Activated naive CD8-positive, alpha-beta T cell treated with anti-CD3 and anti-CD28 coated beads for 36 hours (primary cell): ENCODE data around the gene AFDN. TPM values are rescaled to one million over a fixed set of nuclear protein-coding genes. Genes with fewer than 3 reads are reported as not detected.

Experiments used
- DNase-seq: peaks from one replicate; pipeline ENCODE4 v3.0.0; 2021
- H3K27ac Mint-ChIP-seq: one replicate; pipeline ENCODE4 v1.8.0; 2022; ENCODE audit warnings: mild to moderate bottlenecking, moderate library complexity, mixed read lengths
- H3K27me3 Mint-ChIP-seq: one replicate; pipeline ENCODE4 v1.8.0; 2022; ENCODE audit warnings: mild to moderate bottlenecking, mixed read lengths
- H3K36me3 Mint-ChIP-seq: one replicate; pipeline ENCODE4 v1.8.0; 2021; ENCODE audit warnings: mild to moderate bottlenecking, mixed read lengths
- H3K4me1 Mint-ChIP-seq: one replicate; pipeline ENCODE4 v1.8.0; 2021; ENCODE audit warnings: mixed read lengths
- H3K4me3 Mint-ChIP-seq: one replicate; pipeline ENCODE4 v1.8.0; 2022; ENCODE audit warnings: mild to moderate bottlenecking, moderate library complexity, mixed read lengths
- H3K9me3 Mint-ChIP-seq: one replicate; pipeline ENCODE4 v1.8.0; 2022; ENCODE audit warnings: mixed read lengths
- total RNA-seq, 2 experiments: library from RNA; stranded (reverse); gene quantifications; one replicate each; pipeline ENCODE4 v1.2.3, GENCODE V29; 2021

Gene AFDN
- total RNA-seq, 2 experiments from 2014 or later, result 18.7 to 23.5 TPM

DNA sequence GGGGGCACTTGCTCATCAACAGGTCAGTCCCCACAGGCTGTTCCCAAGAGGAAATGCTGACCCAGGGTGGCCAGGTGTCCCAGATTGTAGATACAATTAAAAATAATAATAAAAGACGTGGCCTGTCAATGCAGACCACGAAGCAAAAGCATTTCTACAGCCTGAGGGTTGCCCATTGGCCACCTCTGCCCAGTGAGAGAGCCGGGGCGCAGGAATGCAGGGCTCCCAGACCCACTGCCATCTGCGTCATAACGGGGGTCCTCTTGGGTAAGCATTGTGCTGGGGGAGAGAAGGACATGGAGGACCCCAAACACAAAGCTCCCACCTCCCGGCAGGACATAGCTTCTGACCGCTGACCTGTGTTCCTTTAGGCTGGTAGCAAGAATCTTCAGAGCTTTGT is 22.9 kb upstream of the AFDN start:
- H3K27ac Mint-ChIP-seq, result no peak overlapping the region
- no peak overlapping the region for H3K4me3 Mint-ChIP-seq
- peaks cover 69% of the 10 kb centered on the region for H3K27me3 Mint-ChIP-seq
- no peaks in the 10 kb centered on the region for H3K9me3 Mint-ChIP-seq
- no peaks in the 10 kb centered on the region for H3K36me3 Mint-ChIP-seq
- peaks cover 3% of the 10 kb centered on the region for H3K4me1 Mint-ChIP-seq
- DNase-seq, result no peak

DNA sequence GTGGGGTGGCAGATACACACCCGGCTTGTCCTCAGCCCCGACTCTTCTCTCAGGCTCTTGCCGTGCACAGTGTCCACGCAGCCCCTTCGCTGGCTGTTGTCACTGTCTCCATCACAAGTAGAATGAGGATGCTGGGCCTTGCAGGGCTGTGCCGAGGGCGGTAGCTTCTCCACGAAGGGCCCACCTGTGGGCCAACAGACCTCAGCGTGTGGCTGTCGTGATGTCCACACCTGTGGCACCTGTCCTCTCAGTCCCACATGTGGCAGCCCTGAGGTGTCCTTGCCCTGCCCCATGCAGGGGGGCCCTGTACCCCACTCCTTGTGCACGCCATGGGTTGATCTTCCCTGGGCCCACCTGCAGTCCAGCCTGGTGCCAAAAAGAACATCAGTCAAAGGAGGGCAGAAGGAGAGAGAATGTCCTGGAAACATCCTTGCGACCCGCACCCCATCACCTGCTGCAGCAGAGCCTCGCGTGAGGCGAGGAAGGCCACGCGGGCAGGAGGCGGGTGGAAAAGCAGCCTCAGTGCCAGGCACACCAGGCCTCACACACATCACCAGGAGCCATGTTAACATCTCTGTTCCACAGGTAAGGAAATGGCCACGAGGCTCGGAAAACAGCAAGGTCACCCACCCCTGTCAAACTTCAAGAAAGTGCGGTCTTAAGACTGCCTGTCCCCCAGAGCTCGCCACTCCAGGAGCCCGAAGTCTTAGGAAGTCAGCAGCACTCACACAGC is 22.3 kb upstream of the AFDN start:
- Mint-ChIP-seq H3K4me1 (peaks cover 3% of the 10 kb centered on the region), H3K4me3 (no peak overlapping the region), H3K9me3 (no peaks in the 10 kb centered on the region), H3K27ac (no peak overlapping the region), H3K27me3 (peaks cover 66% of the 10 kb centered on the region), H3K36me3 (no peaks in the 10 kb centered on the region)
- no peak for DNase-seq

DNA sequence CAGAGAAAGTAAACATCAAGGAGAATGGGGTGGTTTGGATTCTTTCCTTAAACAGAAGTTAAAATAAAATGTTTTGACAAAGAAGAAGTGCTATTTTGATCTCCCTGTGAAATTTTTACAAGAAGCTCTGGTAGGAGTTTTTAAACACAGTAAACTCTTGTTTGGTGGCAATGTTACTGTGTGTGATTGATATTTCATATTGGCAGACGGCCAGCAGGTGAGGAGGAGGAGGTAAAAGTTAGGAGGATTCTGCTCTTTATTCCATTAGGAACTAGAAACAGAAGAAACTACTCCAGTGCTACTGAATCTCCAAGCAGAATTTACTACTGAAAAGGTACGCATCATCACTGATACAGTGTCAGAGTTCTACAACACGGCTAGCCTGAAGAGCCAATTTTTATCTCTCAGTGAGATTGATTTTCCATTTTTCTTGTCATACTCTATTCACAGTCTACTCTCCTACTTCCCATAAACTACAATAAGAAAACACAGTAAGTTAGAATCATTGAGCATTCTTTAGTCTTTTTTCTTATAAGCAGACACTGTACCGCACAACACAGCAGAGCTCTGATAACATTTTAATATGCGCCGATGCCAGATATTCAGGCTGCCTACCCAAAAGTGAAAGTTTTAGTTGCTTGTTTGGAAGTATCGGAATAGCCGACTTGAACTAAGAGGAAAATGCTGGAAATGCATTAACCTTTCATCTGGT is 21.2 kb upstream of the AFDN start:
- DNase-seq, result no peak
- no peaks in the 10 kb centered on the region for H3K36me3 Mint-ChIP-seq
- peaks cover 3% of the 10 kb centered on the region for H3K4me1 Mint-ChIP-seq
- peaks cover 65% of the 10 kb centered on the region for H3K27me3 Mint-ChIP-seq
- no peak overlapping the region for H3K27ac Mint-ChIP-seq
- H3K9me3 Mint-ChIP-seq, result no peaks in the 10 kb centered on the region
- no peak overlapping the region for H3K4me3 Mint-ChIP-seq

DNA sequence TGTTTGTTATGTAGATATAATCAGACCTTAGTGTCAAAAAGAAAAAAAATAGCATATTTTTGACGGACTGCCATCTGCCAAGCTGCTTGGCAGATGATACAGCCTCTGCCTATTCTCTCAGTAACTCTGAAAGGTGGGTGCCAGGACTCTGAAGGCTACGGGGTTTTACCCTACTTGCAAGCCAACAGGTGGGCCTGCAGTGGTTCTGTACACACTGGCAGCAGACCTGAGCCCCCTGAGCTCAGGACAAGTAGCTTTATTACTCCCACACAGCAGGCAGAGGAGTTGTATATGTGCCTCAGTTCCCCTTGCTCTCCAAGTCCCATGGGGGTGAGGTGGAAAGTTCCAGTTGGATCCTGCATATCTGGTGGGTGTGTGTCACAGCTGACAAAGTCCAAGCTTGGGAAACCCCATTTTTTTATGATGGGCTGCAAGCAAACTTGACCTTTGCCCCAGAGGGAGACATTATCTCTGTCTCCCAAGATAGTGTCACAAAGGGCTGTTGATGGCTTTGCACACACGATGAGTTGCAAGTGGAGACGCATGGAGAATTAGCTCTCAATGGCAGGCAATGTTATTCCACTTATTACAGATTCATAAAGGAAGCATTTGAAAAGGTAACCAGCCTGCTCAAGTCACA is 20.5 kb upstream of the AFDN start:
- Mint-ChIP-seq H3K27ac (no peak overlapping the region), H3K4me1 (peaks cover 3% of the 10 kb centered on the region), H3K27me3 (peaks cover 64% of the 10 kb centered on the region), H3K36me3 (no peaks in the 10 kb centered on the region), H3K4me3 (no peak overlapping the region), H3K9me3 (no peaks in the 10 kb centered on the region)
- DNase-seq, result no peak

DNA sequence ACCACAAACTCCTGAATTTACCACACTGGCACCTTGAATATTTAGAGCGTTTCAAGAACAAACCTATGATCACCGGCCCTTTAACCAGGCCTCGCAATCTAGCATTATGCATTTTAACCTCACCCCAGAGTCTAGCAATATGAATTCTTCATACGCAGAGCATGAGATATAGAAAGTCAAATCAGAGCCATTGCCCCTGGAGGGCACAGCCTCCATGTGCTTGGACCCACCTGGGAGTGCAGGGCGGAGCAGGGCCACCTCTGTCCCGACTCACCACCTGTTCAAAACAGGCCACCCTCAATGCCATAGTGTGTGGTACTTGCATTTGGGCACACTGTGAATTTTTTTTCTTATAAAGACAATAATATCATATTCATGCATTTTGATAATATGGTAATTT is 19.5 kb upstream of the AFDN start:
- no peak for DNase-seq
- H3K36me3 Mint-ChIP-seq, result no peaks in the 10 kb centered on the region
- peaks cover 3% of the 10 kb centered on the region for H3K4me1 Mint-ChIP-seq
- no peak overlapping the region for H3K27ac Mint-ChIP-seq
- no peaks in the 10 kb centered on the region for H3K9me3 Mint-ChIP-seq
- H3K27me3 Mint-ChIP-seq, result peaks cover 61% of the 10 kb centered on the region
- no peak overlapping the region for H3K4me3 Mint-ChIP-seq

DNA sequence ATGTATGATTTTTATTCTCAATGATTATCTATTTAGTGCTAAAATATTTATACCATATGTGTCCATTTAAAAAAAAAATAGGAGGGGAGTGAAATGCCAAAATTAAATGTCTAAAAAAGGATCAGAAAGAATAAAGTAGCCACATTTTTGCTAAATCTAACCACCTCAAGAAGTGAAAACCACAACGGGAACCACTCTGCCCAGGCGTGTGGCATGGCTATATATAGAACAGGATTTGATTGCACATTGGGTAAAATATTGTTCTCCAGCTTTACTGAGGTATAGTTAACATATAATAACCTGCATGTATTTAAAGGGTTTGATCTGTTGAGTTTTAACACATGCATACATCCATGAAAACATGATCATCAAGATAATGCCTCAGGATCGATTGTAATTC is 19.0 kb upstream of the AFDN start:
- no peak for DNase-seq
- H3K9me3 Mint-ChIP-seq, result no peaks in the 10 kb centered on the region
- H3K4me1 Mint-ChIP-seq, result peaks cover 3% of the 10 kb centered on the region
- no peaks in the 10 kb centered on the region for H3K36me3 Mint-ChIP-seq
- H3K4me3 Mint-ChIP-seq, result no peak overlapping the region
- H3K27ac Mint-ChIP-seq, result no peak overlapping the region
- H3K27me3 Mint-ChIP-seq, result peaks cover 60% of the 10 kb centered on the region

DNA sequence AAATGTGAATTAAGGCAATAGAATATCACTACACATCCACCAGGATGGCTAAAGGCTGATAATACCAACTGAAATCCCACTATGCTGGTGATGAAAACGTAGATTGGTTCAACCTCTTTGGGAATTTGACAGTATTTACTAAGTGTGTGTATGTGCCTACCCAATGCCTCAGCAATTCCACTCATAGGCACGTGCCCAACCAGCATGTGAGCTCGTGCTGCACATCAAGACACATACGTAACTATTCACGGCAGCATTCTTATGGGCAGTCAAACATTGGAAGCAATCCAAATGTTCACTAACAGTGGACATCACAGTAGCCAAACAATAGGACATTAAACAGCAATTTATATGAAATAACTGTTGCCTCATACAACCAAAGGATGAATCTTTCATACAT is 15.7 kb upstream of the AFDN start:
- Mint-ChIP-seq H3K4me3 (no peak overlapping the region), H3K27ac (no peak overlapping the region), H3K9me3 (no peaks in the 10 kb centered on the region), H3K4me1 (peaks cover 3% of the 10 kb centered on the region), H3K27me3 (peaks cover 39% of the 10 kb centered on the region), H3K36me3 (no peaks in the 10 kb centered on the region)
- DNase-seq, result no peak

DNA sequence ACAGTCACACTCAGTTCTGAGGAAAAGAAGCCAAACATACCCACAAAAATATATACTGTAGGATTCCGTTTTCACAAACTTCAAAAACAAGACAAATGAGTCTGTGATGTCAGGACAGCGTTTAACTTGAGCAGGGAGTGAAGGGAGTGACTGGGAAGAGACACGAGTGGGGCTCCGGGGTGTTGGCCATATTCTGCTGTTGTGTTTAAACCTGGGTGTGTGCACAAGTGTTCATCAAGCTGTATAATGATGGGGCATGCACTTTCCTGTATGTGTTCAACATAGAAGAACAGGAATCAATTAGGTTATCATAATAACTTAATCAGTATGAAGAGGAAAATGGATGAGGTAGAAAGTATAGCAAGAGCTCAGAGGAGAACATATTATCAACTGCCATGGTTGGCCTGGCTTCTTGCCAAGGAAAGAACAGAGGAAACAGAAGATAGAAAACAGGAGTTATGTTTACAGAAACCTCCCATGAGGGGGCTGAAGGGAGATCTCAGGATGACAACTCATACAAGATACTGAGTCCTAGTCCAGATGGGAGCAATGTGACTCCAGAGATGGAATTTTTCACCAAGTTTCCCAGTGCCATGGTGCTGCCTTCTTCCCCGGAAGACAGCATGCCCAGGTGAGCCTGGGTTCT is 15.1 kb upstream of the AFDN start:
- peaks cover 42% of the 10 kb centered on the region for H3K27me3 Mint-ChIP-seq
- H3K4me1 Mint-ChIP-seq, result peaks cover 3% of the 10 kb centered on the region
- H3K27ac Mint-ChIP-seq, result no peak overlapping the region
- H3K36me3 Mint-ChIP-seq, result no peaks in the 10 kb centered on the region
- no peak for DNase-seq
- H3K9me3 Mint-ChIP-seq, result no peaks in the 10 kb centered on the region
- no peak overlapping the region for H3K4me3 Mint-ChIP-seq

DNA sequence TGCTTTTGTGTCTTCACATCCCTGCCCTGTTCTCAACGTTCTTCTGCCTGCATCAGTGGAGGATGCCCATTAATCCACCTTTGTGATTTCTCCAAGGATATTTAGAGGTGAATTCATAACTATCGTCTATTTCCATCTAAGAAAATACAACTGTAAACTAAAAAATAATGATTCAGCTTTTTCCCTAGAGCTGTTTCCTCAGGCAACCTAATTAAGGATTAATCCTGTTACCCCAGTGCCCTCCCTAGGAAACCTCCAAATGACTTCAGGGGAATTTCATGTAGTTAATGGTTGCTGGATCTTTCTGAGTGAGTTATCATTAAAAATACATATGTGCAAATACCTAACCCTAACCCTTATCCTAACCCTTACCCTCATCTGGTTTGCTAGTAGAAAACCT is 14.6 kb upstream of the AFDN start:
- peaks cover 43% of the 10 kb centered on the region for H3K27me3 Mint-ChIP-seq
- H3K36me3 Mint-ChIP-seq, result no peaks in the 10 kb centered on the region
- no peak for DNase-seq
- no peaks in the 10 kb centered on the region for H3K9me3 Mint-ChIP-seq
- no peak overlapping the region for H3K27ac Mint-ChIP-seq
- H3K4me1 Mint-ChIP-seq, result peaks cover 3% of the 10 kb centered on the region
- H3K4me3 Mint-ChIP-seq, result no peak overlapping the region

DNA sequence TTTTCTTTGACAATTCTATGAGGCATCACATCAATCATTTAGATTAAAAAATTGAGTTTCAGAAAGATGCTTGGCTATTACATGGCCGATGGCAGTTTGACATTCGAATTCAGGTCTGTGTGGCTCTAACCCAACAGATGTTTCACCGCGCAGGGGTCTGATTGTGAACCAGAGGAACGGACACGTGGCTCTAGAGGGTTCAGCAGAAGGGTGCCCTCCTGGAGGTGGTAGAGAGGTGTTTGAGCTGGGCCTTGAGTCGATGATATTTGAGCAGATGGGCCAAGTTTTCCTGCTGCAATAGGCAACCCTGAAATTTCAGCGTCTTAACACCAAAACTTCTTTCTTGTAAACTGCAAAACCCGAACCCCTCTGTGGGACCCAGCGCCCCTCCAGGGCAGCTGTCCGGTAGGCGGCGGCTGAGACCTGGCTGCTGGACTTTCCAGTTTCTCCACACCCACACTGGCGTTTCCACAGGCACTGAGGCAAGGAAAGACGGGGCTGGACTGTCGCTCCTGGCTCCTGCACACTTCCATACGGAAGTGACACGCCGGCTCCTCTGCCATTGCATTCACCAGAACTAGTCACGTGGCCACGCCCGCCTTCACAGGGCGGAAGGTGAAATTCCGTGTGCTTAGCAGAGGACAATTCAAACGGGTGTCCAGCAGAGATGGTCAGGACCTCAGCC is 11.3 kb upstream of the AFDN start:
- H3K27me3 Mint-ChIP-seq, result peaks cover 51% of the 10 kb centered on the region
- DNase-seq, result no peak
- H3K36me3 Mint-ChIP-seq, result no peaks in the 10 kb centered on the region
- peaks cover 3% of the 10 kb centered on the region for H3K4me1 Mint-ChIP-seq
- H3K9me3 Mint-ChIP-seq, result no peaks in the 10 kb centered on the region
- H3K27ac Mint-ChIP-seq, result no peak overlapping the region
- no peak overlapping the region for H3K4me3 Mint-ChIP-seq

DNA sequence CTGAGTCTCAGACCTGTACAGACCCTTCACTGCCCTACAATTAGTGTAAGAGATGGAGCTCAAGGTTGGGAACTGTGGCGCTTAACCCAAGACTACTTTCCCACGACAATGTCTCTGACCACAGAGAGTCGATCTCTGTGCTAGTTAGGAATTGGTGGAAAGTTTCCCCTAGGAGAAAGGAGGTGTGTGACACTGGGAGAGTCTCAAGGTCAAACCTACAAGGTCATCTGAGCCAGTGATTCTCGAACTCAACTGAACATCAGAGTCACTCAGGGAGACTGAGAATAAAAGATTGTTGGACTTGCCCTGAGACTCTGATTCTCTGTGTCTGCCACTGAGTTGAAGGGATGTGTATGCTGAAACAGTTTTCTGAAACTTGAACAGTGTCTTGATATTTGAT is 9.7 kb upstream of the AFDN start:
- no peaks in the 10 kb centered on the region for H3K9me3 Mint-ChIP-seq
- no peak overlapping the region for H3K27ac Mint-ChIP-seq
- no peak overlapping the region for H3K4me3 Mint-ChIP-seq
- no peaks in the 10 kb centered on the region for H3K36me3 Mint-ChIP-seq
- no peak for DNase-seq
- peaks cover 62% of the 10 kb centered on the region for H3K27me3 Mint-ChIP-seq
- peaks cover 3% of the 10 kb centered on the region for H3K4me1 Mint-ChIP-seq

DNA sequence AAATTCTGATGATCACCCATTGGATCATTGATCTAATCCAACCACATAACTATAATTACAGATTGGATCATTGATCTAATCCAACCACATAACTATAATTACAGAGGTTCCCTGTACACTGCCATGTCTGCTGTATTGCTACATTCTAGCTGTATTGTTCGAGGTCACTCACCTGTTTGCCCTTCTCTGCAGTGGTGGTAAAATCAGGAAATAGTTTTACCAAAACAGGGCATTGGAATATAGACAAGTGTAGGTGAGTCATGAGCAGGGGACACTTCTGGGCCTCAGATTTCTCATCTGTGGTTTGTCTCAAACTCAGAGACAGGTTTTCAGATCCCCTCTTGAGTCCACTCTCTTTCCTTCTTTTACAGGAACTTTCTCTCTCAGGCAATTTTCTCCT is 9.0 kb upstream of the AFDN start:
- Mint-ChIP-seq H3K4me1 (peaks cover 3% of the 10 kb centered on the region), H3K9me3 (no peaks in the 10 kb centered on the region), H3K27ac (no peak overlapping the region), H3K36me3 (no peaks in the 10 kb centered on the region), H3K4me3 (no peak overlapping the region), H3K27me3 (peaks cover 64% of the 10 kb centered on the region)
- no peak for DNase-seq

DNA sequence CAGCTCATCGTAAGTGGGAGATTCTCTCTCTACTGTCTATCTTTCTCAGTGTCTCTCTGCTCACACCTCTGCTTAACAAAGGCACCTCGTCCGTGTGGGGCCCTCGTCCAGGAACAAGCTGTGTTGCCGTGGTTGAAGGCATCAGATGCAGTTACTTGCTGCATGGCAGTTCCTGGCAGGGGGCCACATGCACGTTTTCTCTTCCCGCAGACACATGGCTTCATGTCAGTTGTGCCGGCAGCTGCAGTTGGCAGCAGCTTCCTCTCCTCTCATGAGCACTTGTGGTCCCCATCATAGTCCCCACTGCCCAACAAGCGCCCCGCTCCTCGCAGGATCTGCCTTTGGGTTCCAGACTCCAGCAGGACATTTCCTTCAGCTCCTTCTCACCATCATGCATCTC is 7.1 kb upstream of the AFDN start:
- Mint-ChIP-seq H3K4me3 (no peak overlapping the region), H3K9me3 (no peaks in the 10 kb centered on the region), H3K27me3 (peaks cover 74% of the 10 kb centered on the region), H3K27ac (no peak overlapping the region), H3K4me1 (peaks cover 3% of the 10 kb centered on the region), H3K36me3 (no peaks in the 10 kb centered on the region)
- DNase-seq, result no peak

DNA sequence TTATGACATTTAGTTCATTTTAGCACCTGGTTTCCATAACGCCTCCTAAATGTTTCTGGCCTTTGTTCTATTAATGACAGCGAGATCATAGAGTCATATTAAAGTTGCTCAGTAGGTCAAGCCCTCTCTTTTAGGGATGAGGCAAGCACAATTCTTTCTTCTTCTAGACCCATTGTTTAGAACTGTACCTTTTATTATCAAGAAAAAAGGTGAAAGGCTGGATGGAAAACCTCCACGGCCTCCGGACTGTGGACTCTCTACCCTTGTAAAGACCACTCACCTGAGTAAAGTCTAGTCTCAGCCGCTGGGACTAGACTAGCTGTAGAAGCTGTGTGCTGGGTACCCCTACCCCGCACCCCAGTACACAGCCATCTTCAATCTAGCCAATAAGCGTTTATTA is 6.0 kb upstream of the AFDN start:
- Mint-ChIP-seq H3K4me1 (peaks cover 3% of the 10 kb centered on the region), H3K4me3 (no peak overlapping the region), H3K27ac (no peak overlapping the region), H3K9me3 (no peaks in the 10 kb centered on the region), H3K36me3 (no peaks in the 10 kb centered on the region), H3K27me3 (peaks cover 84% of the 10 kb centered on the region)
- DNase-seq, result no peak
